GM19452 (cell line): Measurements from ENCODE around the gene TGFBR2.

ENCODE experiments used
- ATAC-seq: cut with Tn5 transposase; IDR thresholded peaks from one replicate; pipeline ENCODE4 v1.9.1; 2021; ENCODE audit not compliant: unreplicated experiment

Gene TGFBR2

DNA sequence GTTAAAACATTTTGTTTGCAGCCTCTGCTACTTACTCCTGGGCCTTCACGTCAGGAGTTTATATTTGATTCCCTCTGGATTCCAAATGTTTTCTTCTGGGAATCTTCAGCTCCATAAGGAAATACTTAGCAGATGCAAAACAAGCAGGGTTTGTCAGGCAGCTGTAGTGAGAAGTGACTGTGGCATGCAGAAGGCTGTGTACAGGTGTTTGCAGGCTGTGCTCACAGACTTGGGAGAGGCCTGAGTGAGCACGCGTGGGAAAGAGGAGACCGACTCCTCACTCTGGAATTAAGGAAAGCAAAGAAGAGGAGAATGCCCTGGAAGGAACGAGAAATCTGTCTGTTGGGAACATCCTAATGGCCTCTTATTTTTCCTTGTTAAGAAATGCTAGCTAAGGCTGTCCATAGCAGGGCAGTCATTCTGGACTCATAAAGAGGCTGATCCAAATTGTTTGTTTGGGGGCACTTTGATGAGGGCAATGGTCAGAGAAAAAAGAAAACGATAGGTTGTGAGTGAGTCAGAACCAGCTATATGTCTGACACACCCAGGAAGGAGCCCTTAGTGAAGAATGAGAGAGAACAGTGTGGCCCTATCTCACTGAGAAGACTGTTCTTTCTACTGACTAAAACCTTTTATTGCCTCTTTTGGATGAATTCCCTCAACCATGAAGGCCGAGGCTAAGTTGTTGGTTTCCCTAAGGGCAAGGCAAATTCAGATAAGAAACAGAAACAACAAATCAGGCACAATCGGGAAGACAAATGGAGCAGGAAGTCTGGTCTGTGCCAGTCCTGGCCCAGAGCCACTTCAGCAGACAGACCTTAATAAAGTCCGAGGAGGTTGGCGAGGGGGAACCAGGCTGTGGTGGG is 82.6 kb downstream of the TGFBR2 start:
- no peak for ATAC-seq

DNA sequence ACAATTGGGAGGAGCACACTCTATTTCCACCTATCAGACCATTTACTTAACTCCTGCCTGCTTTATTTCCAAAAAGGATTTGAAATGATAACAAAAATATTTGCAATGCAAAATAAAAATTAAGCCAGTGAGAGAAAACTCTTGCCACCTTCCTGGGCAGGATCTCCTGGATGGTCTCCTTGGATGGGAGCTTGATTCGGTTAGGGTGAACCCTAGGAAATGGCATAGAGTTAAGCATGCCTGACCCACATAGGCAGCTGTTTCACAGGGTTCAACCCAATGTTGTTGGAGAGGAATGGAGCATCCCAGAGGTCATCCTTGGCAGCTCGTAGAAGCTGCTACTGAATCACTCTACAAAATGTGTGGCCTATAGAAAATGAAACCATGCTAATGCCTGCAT is 83.8 kb downstream of the TGFBR2 start:
- no peak for ATAC-seq

DNA sequence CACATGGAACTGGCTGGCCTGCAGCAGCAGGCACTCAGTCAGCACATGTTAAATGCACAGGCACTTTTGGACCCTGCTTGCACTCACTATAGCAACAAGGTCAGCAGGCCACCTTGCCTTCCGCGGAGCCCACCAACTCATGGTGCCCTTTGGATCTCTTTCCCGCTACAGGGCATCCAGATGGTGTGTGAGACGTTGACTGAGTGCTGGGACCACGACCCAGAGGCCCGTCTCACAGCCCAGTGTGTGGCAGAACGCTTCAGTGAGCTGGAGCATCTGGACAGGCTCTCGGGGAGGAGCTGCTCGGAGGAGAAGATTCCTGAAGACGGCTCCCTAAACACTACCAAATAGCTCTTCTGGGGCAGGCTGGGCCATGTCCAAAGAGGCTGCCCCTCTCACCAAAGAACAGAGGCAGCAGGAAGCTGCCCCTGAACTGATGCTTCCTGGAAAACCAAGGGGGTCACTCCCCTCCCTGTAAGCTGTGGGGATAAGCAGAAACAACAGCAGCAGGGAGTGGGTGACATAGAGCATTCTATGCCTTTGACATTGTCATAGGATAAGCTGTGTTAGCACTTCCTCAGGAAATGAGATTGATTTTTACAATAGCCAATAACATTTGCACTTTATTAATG is 85.0 kb downstream of the TGFBR2 start:
- no peak for ATAC-seq

- ATAC-seq: no peak
These were observed 85.5 kb downstream of the TGFBR2 start for GRCh38 chr3:30691944-30692343.

GRCh38 chr3:30692498-30693130 is 86.2 kb downstream of the TGFBR2 start:
- ATAC-seq: no peak

DNA sequence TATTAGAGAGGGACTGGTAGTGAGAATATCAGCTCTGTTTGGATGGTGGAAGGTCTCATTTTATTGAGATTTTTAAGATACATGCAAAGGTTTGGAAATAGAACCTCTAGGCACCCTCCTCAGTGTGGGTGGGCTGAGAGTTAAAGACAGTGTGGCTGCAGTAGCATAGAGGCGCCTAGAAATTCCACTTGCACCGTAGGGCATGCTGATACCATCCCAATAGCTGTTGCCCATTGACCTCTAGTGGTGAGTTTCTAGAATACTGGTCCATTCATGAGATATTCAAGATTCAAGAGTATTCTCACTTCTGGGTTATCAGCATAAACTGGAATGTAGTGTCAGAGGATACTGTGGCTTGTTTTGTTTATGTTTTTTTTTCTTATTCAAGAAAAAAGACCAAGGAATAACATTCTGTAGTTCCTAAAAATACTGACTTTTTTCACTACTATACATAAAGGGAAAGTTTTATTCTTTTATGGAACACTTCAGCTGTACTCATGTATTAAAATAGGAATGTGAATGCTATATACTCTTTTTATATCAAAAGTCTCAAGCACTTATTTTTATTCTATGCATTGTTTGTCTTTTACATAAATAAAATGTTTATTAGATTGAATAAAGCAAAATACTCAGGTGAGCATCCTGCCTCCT is 87.2 kb downstream of the TGFBR2 start:
- ATAC-seq: peak; percentile 93

- ATAC-seq: no peak
These were observed 87.7 kb downstream of the TGFBR2 start for GRCh38 chr3:30694148-30694547.

- ATAC-seq: no peak
These were observed 88.3 kb downstream of the TGFBR2 start for GRCh38 chr3:30694668-30695067.

- ATAC-seq: no peak
These were observed 89.1 kb downstream of the TGFBR2 start for GRCh38 chr3:30695302-30696061.

DNA sequence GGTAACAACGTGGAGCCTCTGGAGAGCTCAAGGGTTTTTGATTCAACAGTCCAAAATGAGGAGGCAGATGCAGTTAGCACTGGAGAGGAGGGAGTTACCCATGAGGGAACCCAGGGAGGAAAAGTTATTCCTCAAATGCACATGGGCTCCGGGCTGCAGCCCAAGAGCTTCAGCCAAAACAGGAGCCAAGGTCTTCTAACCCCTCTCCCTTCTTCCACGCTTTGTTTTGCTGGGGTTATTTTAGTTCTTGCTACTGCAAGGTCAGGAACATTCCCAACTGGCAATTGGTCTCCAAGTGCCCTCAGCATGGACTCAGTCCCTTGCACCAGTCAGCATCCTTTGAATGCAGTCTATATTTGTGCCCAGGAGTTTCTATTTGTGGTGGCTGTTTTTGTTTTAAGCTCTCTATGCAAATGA is 90.0 kb downstream of the TGFBR2 start:
- no peak for ATAC-seq

DNA sequence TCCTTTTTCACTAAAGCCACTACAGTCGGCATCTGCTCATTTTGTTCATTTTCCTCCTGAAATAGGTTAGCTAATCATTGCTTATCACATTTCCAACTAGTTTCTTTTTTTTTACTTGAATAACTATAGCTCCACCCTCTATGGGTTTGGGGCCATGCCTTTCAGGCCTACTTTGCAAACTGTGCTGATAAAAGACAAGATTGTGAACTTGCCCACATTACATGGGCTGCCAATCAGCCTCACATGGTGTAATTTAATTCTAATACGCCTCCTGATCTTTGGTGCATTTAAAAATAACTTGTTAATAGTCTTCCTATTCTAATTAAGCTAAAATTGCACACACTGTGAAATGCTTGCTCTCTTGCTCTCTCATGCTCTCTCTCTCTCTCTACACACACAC is 90.5 kb downstream of the TGFBR2 start:
- ATAC-seq: no peak

DNA sequence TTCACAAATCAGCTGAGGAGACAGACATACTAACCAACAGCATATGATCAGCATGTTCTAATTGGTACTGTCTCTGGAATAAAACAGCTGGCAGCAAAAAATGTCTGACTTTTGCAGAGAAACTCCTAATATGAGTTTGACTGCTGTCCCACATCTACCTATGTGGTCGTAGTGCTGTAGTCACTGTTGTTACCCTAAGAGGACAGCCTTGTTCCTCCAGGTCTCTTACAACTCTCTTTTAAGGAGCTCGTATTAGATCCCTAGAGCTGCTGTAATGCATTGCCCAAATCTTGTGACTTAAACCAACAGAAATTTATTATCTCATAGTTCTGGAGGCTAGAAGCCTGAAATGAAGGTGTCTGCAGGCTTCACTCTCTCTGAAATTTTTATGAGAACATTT is 92.1 kb downstream of the TGFBR2 start:
- ATAC-seq: no peak

- ATAC-seq: no peak
These were observed 93.5 kb downstream of the TGFBR2 start for GRCh38 chr3:30699927-30700326.

- no peak for ATAC-seq
These were observed 94.4 kb downstream of the TGFBR2 start for GRCh38 chr3:30700702-30701321.

GRCh38 chr3:30702038-30702827 is 95.8 kb downstream of the TGFBR2 start:
- no peak for ATAC-seq

GRCh38 chr3:30702828-30703397 is 96.5 kb downstream of the TGFBR2 start:
- ATAC-seq: no peak

DNA sequence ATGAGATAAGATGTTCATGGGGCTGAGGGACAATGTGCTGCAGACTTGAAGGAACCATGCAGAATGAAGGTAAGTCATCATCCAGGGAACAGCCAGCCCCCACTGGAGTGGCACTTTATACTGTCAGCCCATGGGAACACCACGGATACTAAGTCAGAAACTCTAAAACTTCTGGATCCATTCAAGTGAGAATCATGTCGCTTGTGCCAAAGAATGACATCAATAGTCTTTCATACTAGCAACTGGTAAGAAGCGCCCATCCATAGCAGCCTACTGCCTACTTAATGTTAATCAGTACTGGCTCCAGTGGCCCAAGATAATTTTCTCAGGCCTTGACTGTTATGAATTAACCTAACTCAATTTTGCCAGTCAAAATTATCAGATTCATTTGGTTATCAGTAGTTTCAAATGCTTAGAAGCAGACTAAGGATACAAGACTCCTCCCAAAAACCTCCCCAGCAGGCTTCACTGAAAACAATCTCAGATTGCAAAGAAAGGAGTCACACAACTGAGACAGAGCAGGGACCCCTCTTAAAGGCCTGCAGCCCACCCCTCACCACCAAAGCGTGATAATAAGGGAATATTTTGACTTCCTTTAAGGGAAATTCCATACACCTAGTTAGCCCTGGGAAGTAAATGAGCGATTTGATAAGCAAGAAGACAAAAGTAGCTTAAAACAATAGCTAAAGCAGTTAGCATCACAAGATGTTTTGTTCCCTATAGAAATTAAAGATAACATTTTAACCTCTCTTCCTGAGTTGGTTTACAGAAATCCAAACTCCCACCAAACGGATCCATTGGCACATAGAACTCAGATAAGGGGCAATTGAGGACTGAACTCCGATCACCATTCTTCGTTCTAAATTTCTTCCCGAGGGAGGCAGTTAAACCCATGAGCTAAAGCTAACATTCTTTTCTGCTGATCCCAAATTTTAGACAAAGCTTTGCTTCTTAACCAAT is 98.8 kb downstream of the TGFBR2 start:
- ATAC-seq: no peak

- ATAC-seq: no peak
These were observed 101.4 kb downstream of the TGFBR2 start for GRCh38 chr3:30707825-30708224.
